WTC11 (cell line): ENCODE data around the gene TMCC1. TPM values are rescaled to one million over a fixed set of nuclear protein-coding genes. Genes with fewer than 3 reads are reported as not detected.

Experiments used
- ATAC-seq: fragments of 200-7000 bp; cut with Tn5 transposase; 2 replicates; pipeline ENCODE4 v1.10.0; 2021; ENCODE audit warnings: mild to moderate bottlenecking, moderate library complexity
- CTCF ChIA-PET: fragments of 300-600 bp; sonication (Branson Sonifier 250); formaldehyde crosslinking; loops from one replicate; lab custom pipeline; 2021; ENCODE audit warnings: antibody characterized with exemption; lab: Charles Lee
- POLR2A ChIA-PET: fragments of 350-600 bp; sonication (Branson Sonifier 250); formaldehyde crosslinking; loops from one replicate; lab custom pipeline; 2021; ENCODE audit warnings: antibody characterized with exemption; lab: Charles Lee
- DNase-seq: peaks from one replicate; pipeline ENCODE4 v3.0.0; 2021; ENCODE audit warnings: low spot score
- H3K27ac Mint-ChIP-seq: 2 replicates; pipeline ENCODE4 v1.8.0; 2021; ENCODE audit warnings: mixed read lengths
- H3K27me3 Mint-ChIP-seq: 2 replicates; pipeline ENCODE4 v1.8.0; 2021; ENCODE audit warnings: low read depth, mild to moderate bottlenecking, moderate library complexity, mixed read lengths
- H3K36me3 Mint-ChIP-seq: 2 replicates; pipeline ENCODE4 v1.8.0; 2021; ENCODE audit warnings: mixed read lengths
- H3K4me1 Mint-ChIP-seq: 2 replicates; pipeline ENCODE4 v1.8.0; 2022; ENCODE audit warnings: mixed read lengths
- H3K4me3 Mint-ChIP-seq: 2 replicates; pipeline ENCODE4 v1.8.0; 2021; ENCODE audit warnings: mild to moderate bottlenecking, moderate library complexity, mixed read lengths
- H3K9me3 Mint-ChIP-seq: 2 replicates; pipeline ENCODE4 v1.8.0; 2021; ENCODE audit warnings: mixed read lengths
- ARID4B ChIP-seq: sonication (generic); formaldehyde crosslinking; IDR thresholded peaks from 2 replicates; pipeline ENCODE4 v1.8.0; 2023; ENCODE audit warnings: missing genetic modification reagents, mild to moderate bottlenecking, borderline replicate concordance
- CREM ChIP-seq: sonication (generic); formaldehyde crosslinking; IDR thresholded peaks from 2 replicates; pipeline ENCODE4 v1.8.1; 2022; ENCODE audit warnings: mild to moderate bottlenecking, missing genetic modification reagents, moderate library complexity
- ELF4 ChIP-seq: sonication (generic); formaldehyde crosslinking; IDR thresholded peaks from 2 replicates; pipeline ENCODE4 v1.8.1; 2022; ENCODE audit warnings: low read depth, mild to moderate bottlenecking, moderate library complexity, missing genetic modification reagents
- ERG ChIP-seq: fragments of 250-450 bp; sonication (Bioruptor Pico); IDR thresholded peaks from 2 replicates; pipeline ENCODE4 v1.8.0; 2021; ENCODE audit warnings: mild to moderate bottlenecking
- HMGA2 ChIP-seq: fragments of 250-450 bp; sonication (Bioruptor Pico); IDR thresholded peaks from 2 replicates; pipeline ENCODE4 v1.4.0; 2021; ENCODE audit warnings: mild to moderate bottlenecking, moderate library complexity
- RELA ChIP-seq: sonication (generic); formaldehyde crosslinking; IDR thresholded peaks from 2 replicates; pipeline ENCODE4 v1.8.1; 2022; ENCODE audit warnings: missing genetic modification reagents, mild to moderate bottlenecking, borderline replicate concordance
- STAT6 ChIP-seq: sonication (generic); formaldehyde crosslinking; conservative IDR thresholded peaks from 2 replicates; pipeline ENCODE4 v1.8.1; 2023; ENCODE audit warnings: mild to moderate bottlenecking, low read depth, missing genetic modification reagents, moderate library complexity
- TP53 ChIP-seq: sonication (generic); formaldehyde crosslinking; IDR thresholded peaks from 2 replicates; pipeline ENCODE4 v1.8.1; 2023; ENCODE audit warnings: mild to moderate bottlenecking, missing genetic modification reagents
- ZMAT4 ChIP-seq: fragments of 250-450 bp; sonication (Bioruptor Pico); IDR thresholded peaks from 2 replicates; pipeline ENCODE4 v1.9.0; 2021; ENCODE audit warnings: mild to moderate bottlenecking
- ZNF121 ChIP-seq: sonication (generic); formaldehyde crosslinking; IDR thresholded peaks from 2 replicates; pipeline ENCODE4 v1.8.0; 2023; ENCODE audit warnings: missing genetic modification reagents
- ZNF281 ChIP-seq: sonication (generic); formaldehyde crosslinking; IDR thresholded peaks from 2 replicates; pipeline ENCODE4 v1.8.0; 2023; ENCODE audit warnings: mild to moderate bottlenecking, missing genetic modification reagents
- ZNF317 ChIP-seq: sonication (generic); formaldehyde crosslinking; IDR thresholded peaks from 2 replicates; pipeline ENCODE4 v1.8.1; 2023; ENCODE audit warnings: low read depth, mild to moderate bottlenecking, moderate library complexity, missing genetic modification reagents, borderline replicate concordance
- ZNF396 ChIP-seq: fragments of 250-450 bp; sonication (Bioruptor Pico); IDR thresholded peaks from 2 replicates; pipeline ENCODE4 v1.8.0; 2021; ENCODE audit warnings: mild to moderate bottlenecking, moderate library complexity, borderline replicate concordance
- ZSCAN18 ChIP-seq: fragments of 250-450 bp; sonication (Bioruptor Pico); IDR thresholded peaks from 2 replicates; pipeline ENCODE4 v2.1.2; 2022; ENCODE audit warnings: mild to moderate bottlenecking, moderate library complexity
- total RNA-seq: library from RNA; stranded (reverse); gene quantifications from 3 replicates; pipeline ENCODE4 v1.2.3, GENCODE V29; 2021

Gene TMCC1
- total RNA-seq, 1 experiment from 2014 or later: 29.3 TPM

GRCh38 chr3:129770604-129771003 lies 122.9 kb downstream of the TMCC1 start:
- no peak overlapping the region for H3K4me3 Mint-ChIP-seq
- H3K27ac Mint-ChIP-seq: no peak overlapping the region
- ATAC-seq (no peak), DNase-seq (no peak)
- H3K36me3 Mint-ChIP-seq: no peaks in the 10 kb centered on the region
- H3K4me1 Mint-ChIP-seq: peaks cover 8% of the 10 kb centered on the region; the same call in 1 of the 2 replicates
- CTCF ChIA-PET: interaction anchor here (0.7 kb wide), 1 partner anchor 14 kb away, joined by 3 read pairs; no protein-coding TSS in a partner anchor
- POLR2A ChIA-PET: no interaction called here
- H3K27me3 Mint-ChIP-seq: no peaks in the 10 kb centered on the region
- no peaks in the 10 kb centered on the region for H3K9me3 Mint-ChIP-seq
- no peak for TF ChIP-seq ZNF317 (CRISPR knock-in tag)
- peak; percentile 70; the same call in 1 of the 2 replicates for TF ChIP-seq HMGA2 (CRISPR knock-in tag)

GRCh38 chr3:129769616-129770015 lies 123.9 kb downstream of the TMCC1 start:
- no peak for DNase-seq
- H3K4me3 Mint-ChIP-seq: no peak overlapping the region
- peaks cover 8% of the 10 kb centered on the region; the same call in 1 of the 2 replicates for H3K4me1 Mint-ChIP-seq
- H3K36me3 Mint-ChIP-seq: no peaks in the 10 kb centered on the region
- ChIA-PET POLR2A (no interaction called here), CTCF (no interaction called here)
- H3K27ac Mint-ChIP-seq: no peak overlapping the region
- ATAC-seq: no peak
- H3K9me3 Mint-ChIP-seq: no peaks in the 10 kb centered on the region
- TF ChIP-seq ZMAT4 (CRISPR knock-in tag): no peak
- TF ChIP-seq ERG (CRISPR knock-in tag): no peak
- TF ChIP-seq ZSCAN18 (CRISPR knock-in tag): no peak
- TF ChIP-seq STAT6: no peak
- no peak for TF ChIP-seq CREM (CRISPR knock-in tag)
- TF ChIP-seq ELF4 (CRISPR knock-in tag): no peak
- TF ChIP-seq ZNF281: no peak
- no peak for TF ChIP-seq ZNF121
- no peak for TF ChIP-seq RELA (CRISPR knock-in tag)
- no peak for TF ChIP-seq ZNF396 (CRISPR knock-in tag)
- no peak for TF ChIP-seq ARID4B
- TF ChIP-seq TP53: no peak
- H3K27me3 Mint-ChIP-seq: no peaks in the 10 kb centered on the region
